SK-N-SH (cell line): Measurements from ENCODE around the gene HBEGF. TPM values are rescaled to one million over a fixed set of nuclear protein-coding genes. Genes with fewer than 3 reads are reported as not detected.

Experiments used
- CTCF ChIA-PET: fragments of 300-600, 350-600 bp; formaldehyde crosslinking; extraction: SDS; loops from one replicate; lab custom pipeline; 2021; lab: Yijun Ruan, JAX
- POLR2A ChIA-PET: fragments of 350-600 bp; sonication (Branson Sonifier 250); formaldehyde crosslinking; extraction: SDS; loops from one replicate; lab custom pipeline; 2020; ENCODE audit warnings: antibody characterized with exemption, inconsistent platforms; lab: Yijun Ruan, JAX
- DNase-seq: peaks from one replicate; pipeline ENCODE4 v3.0.0; 2012
- H2AFZ ChIP-seq: fragments of 200-600 bp; sonication (generic); 2 replicates; pipeline ENCODE4 v1.8.1; 2016; ENCODE audit warnings: antibody characterized with exemption, mild to moderate bottlenecking, low read depth
- H3F3A ChIP-seq: fragments of 200-600 bp; sonication (generic); replicated peaks from 2 replicates; pipeline ENCODE3; 2016; ENCODE audit warnings: antibody characterized with exemption, mild to moderate bottlenecking; ENCODE audit not compliant: insufficient read depth
- H3K27ac ChIP-seq, 2 experiments: fragments of 200-500 bp in 1 of 2; fragments of 200-600 bp in 1 of 2; sonication (Bioruptor generic) in 1 of 2; sonication (generic), shearing (Covaris generic) in 1 of 2; 2 replicates each; pipeline versions ENCODE4 v1.5.1 to v1.6.1; 2014 to 2016; ENCODE audit warnings: low read depth in 2 of 2, inconsistent platforms in 1 of 2, low read length in 1 of 2, mild to moderate bottlenecking in 1 of 2, mixed read lengths in 1 of 2
- H3K27me3 ChIP-seq: fragments of 200-600 bp; sonication (generic), shearing (Covaris generic); 2 replicates; pipeline ENCODE4 v1.6.1; 2016; ENCODE audit warnings: mixed run types; ENCODE audit not compliant: insufficient read depth
- H3K36me3 ChIP-seq, 2 experiments: fragments of 200-500 bp in 1 of 2; fragments of 200-600 bp in 1 of 2; sonication (Bioruptor generic) in 1 of 2; sonication (generic) in 1 of 2; replicated peaks in 1 of 2; 2 replicates each; pipeline versions ENCODE3 to v1.5.1; 2014 to 2016; ENCODE audit warnings: low read length in 1 of 2, mild to moderate bottlenecking in 1 of 2; ENCODE audit not compliant: insufficient read depth in 2 of 2, control insufficient read depth in 1 of 2
- H3K4me1 ChIP-seq, 2 experiments: fragments of 200-500 bp in 1 of 2; fragments of 200-600 bp in 1 of 2; sonication (Bioruptor generic) in 1 of 2; sonication (generic), shearing (Covaris generic) in 1 of 2; 2 replicates each; pipeline versions ENCODE4 v1.5.1 to v1.6.1; 2014 to 2016; ENCODE audit warnings: low read depth in 1 of 2, low read length in 1 of 2, mixed run types in 1 of 2; ENCODE audit not compliant: insufficient read depth in 2 of 2, control insufficient read depth in 1 of 2
- H3K4me2 ChIP-seq: fragments of 200-600 bp; sonication (generic), shearing (Covaris generic); 2 replicates; pipeline ENCODE4 v1.6.1; 2017; ENCODE audit warnings: mixed run types
- H3K4me3 ChIP-seq, 2 experiments: fragments of 200-500 bp in 1 of 2; fragments of 200-600 bp in 1 of 2; sonication (Bioruptor generic) in 1 of 2; sonication (generic), shearing (Covaris generic) in 1 of 2; 2 replicates each; pipeline versions ENCODE4 v1.5.1 to v1.8.1; 2014 to 2016; ENCODE audit warnings: low read depth in 2 of 2, inconsistent platforms in 1 of 2, low read length in 1 of 2, mild to moderate bottlenecking in 1 of 2, mixed read lengths in 1 of 2, moderate library complexity in 1 of 2
- H3K79me2 ChIP-seq: fragments of 200-600 bp; sonication (generic); 2 replicates; pipeline ENCODE4 v1.8.1; 2017; ENCODE audit warnings: mild to moderate bottlenecking; ENCODE audit not compliant: insufficient read depth
- H3K9ac ChIP-seq: fragments of 200-600 bp; sonication (generic); 2 replicates; pipeline ENCODE4 v1.6.1; 2017; ENCODE audit warnings: mixed run types
- H3K9me2 ChIP-seq: fragments of 200-600 bp; sonication (generic); 2 replicates; pipeline ENCODE4 v1.6.1; 2017; ENCODE audit warnings: mixed run types
- H3K9me3 ChIP-seq: fragments of 200-600 bp; sonication (generic); 2 replicates; pipeline ENCODE4 v1.6.1; 2017; ENCODE audit warnings: mixed run types, mild to moderate bottlenecking, moderate library complexity
- H4K20me1 ChIP-seq: fragments of 200-600 bp; sonication (generic); 2 replicates; pipeline ENCODE4 v1.6.1; 2017; ENCODE audit warnings: mild to moderate bottlenecking, mixed run types; ENCODE audit not compliant: insufficient read depth
- ELF1 ChIP-seq: IDR thresholded peaks from 2 replicates; pipeline ENCODE4 v1.4.0; 2012
- EP300 ChIP-seq, 2 experiments: IDR thresholded peaks; 2 replicates each; pipeline versions ENCODE4 v1.4.0 to v1.6.1; 2012; ENCODE audit warnings: borderline replicate concordance in 1 of 2, low read depth in 1 of 2, low read length in 1 of 2
- EZH2phosphoT487 ChIP-seq: fragments of 200-600 bp; sonication (generic); IDR thresholded peaks from 2 replicates; pipeline ENCODE4 v1.6.1; 2017; ENCODE audit warnings: low read depth, mixed run types, mild to moderate bottlenecking, antibody characterized with exemption, moderate library complexity, borderline replicate concordance
- FOXM1 ChIP-seq: IDR thresholded peaks from 2 replicates; pipeline ENCODE4 v1.4.0; 2012; ENCODE audit warnings: low read depth, mild to moderate bottlenecking
- MEF2A ChIP-seq: IDR thresholded peaks from 2 replicates; pipeline ENCODE4 v1.4.0; 2012; ENCODE audit warnings: low read depth, borderline replicate concordance
- PBX3 ChIP-seq: IDR thresholded peaks from 2 replicates; pipeline ENCODE4; 2012
- RCOR1 ChIP-seq: fragments of 150-350 bp; IDR thresholded peaks from 2 replicates; pipeline ENCODE4 v1.6.1; 2017; ENCODE audit warnings: antibody characterized with exemption, low read length
- RFX5 ChIP-seq: IDR thresholded peaks from 2 replicates; pipeline ENCODE4 v1.6.1; 2012; ENCODE audit warnings: mild to moderate bottlenecking, improper control_type of control experiment, low read length
- SMC3 ChIP-seq: IDR thresholded peaks from 2 replicates; pipeline ENCODE4 v1.6.1; 2012; ENCODE audit warnings: low read depth, low read length, improper control_type of control experiment
- TCF12 ChIP-seq: IDR thresholded peaks from 2 replicates; pipeline ENCODE4 v1.4.0; 2012
- USF1 ChIP-seq: IDR thresholded peaks from 2 replicates; pipeline ENCODE4 v1.4.0; 2012; ENCODE audit warnings: low read depth, borderline replicate concordance
- USF2 ChIP-seq: fragments of 150-350 bp; IDR thresholded peaks from 2 replicates; pipeline ENCODE4 v1.6.1; 2017; ENCODE audit warnings: antibody characterized with exemption, low read length, low read depth, borderline replicate concordance
- YY1 ChIP-seq: IDR thresholded peaks from 2 replicates; pipeline ENCODE4 v1.4.0; 2012; ENCODE audit warnings: low read depth, mild to moderate bottlenecking
- ZBTB33 ChIP-seq: IDR thresholded peaks from 2 replicates; pipeline ENCODE4 v1.4.0; 2012; ENCODE audit warnings: low read depth, borderline replicate concordance
- WGBS: methylation state at CpG from one replicate; pipeline ENCODE4 v1.1.6; 2017; ENCODE audit warnings: low lambda C conversion rate; 5-methylcytosine and 5-hydroxymethylcytosine counted together
- polyA plus RNA-seq, 3 experiments: library from polyadenylated mRNA; depleted of rRNA; stranded (reverse); fragments of >200 nt; gene quantifications; 2 replicates each; pipeline ENCODE4 v1.2.3, GENCODE V29; 2012

The HBEGF gene
- polyA plus RNA-seq, 1 of the 3 experiments (the other 2 are of a cell fraction) = 59.8 TPM

GRCh38 chr5:140338336-140338735 is 8.1 kb downstream of the HBEGF start:
- Histone ChIP-seq H3K9me2 (no peaks in the 10 kb centered on the region), H4K20me1 (no peaks in the 10 kb centered on the region), H3K27me3 (no peaks in the 10 kb centered on the region), H3K9me3 (no peaks in the 10 kb centered on the region)
- TF ChIP-seq MEF2A (0 out of 2 replicates have a peak, but pooled peaks have one; percentile 44), EZH2phosphoT487 (no peak), PBX3 (0 out of 2 replicates have a peak, but pooled peaks have one; percentile 5)
- TF ChIP-seq, all 33 proteins: peak for 2
- ChIA-PET POLR2A (no interaction called here), CTCF (interaction anchor here (0.7 to 1.6 kb wide), 2 partner anchors 8 to 13 kb away, joined by 3 to 5 read pairs; partner anchors contain the start of gene HBEGF)
- Histone ChIP-seq H3K79me2 (peaks cover 48% of the 10 kb centered on the region), H3F3A (peaks cover 13% of the 10 kb centered on the region), H3K4me2 (no peak overlapping the region), H3K4me3 (no peak overlapping the region), H3K36me3 (peaks cover 5 to 29% of the 10 kb centered on the region in 2 experiments), H3K4me1 (peaks cover 0 to 20% of the 10 kb centered on the region in 2 experiments; a peak in 1 of 4 replicates), H2AFZ (no peak overlapping the region), H3K27ac (peak overlapping the region in 1 of 2 experiments; percentile 35; a peak in 2 of 4 replicates), H3K9ac (no peak overlapping the region)
- DNase-seq = no peak
- WGBS = 51% methylated on average over 3 of the region's 3 CpGs

GRCh38 chr5:140337880-140338279 is 8.5 kb downstream of the HBEGF start:
- Histone ChIP-seq H3K27me3 (no peaks in the 10 kb centered on the region), H4K20me1 (no peaks in the 10 kb centered on the region), H3K27ac (peak overlapping the region in 1 of 2 experiments; percentile 35; a peak in 1 of 4 replicates), H3K4me1 (peaks cover 0 to 15% of the 10 kb centered on the region in 2 experiments; a peak in 1 of 4 replicates), H3K9ac (no peak overlapping the region), H3K4me2 (no peak overlapping the region), H3K4me3 (no peak overlapping the region), H3K9me2 (no peaks in the 10 kb centered on the region), H2AFZ (no peak overlapping the region), H3K36me3 (peaks cover 5 to 29% of the 10 kb centered on the region in 2 experiments), H3K9me3 (no peaks in the 10 kb centered on the region), H3K79me2 (peaks cover 43% of the 10 kb centered on the region), H3F3A (peaks cover 13% of the 10 kb centered on the region)
- ChIA-PET CTCF (interaction anchor here (1.2 to 2.3 kb wide), 4 partner anchors 8 to 94 kb away, joined by 3 to 19 read pairs (median 8); partner anchors contain the start of gene HBEGF), POLR2A (no interaction called here)
- whole genome bisulfite sequencing = 94% methylated on average over 1 of the region's 1 CpG
- no peak for DNase-seq
- TF ChIP-seq EP300 (IDR thresholded peaks at IDR 0.05; ENCODE audit: borderline replicate concordance in 1 of 2, low read depth in 1 of 2, low read length in 1 of 2) = no peak
- no peak for TF ChIP-seq RCOR1
- TF ChIP-seq YY1 = no peak
- no peak for TF ChIP-seq FOXM1
- no peak for TF ChIP-seq ELF1
- no peak for TF ChIP-seq SMC3
- TF ChIP-seq USF2 = no peak
- TF ChIP-seq RFX5 = no peak
- TF ChIP-seq USF1 = no peak
- no peak for TF ChIP-seq TCF12
- no peak for TF ChIP-seq ZBTB33
